BE2C (cell line): Measurements from ENCODE around the gene NTN3.
"Not testable (repeated sequence)": the region's sequence is repeated elsewhere in the genome, so short reads cannot be mapped to it uniquely, and the experiment has no call there.

Experiments
- DNase-seq: peaks from one replicate; pipeline ENCODE4 v3.0.0-alpha.2; 2020
- H3K27me3 ChIP-seq: fragments of 250-450 bp; sonication (Bioruptor Pico); 2 replicates; pipeline ENCODE4 v1.5.1; 2020; ENCODE audit warnings: mild to moderate bottlenecking
- H3K36me3 ChIP-seq: fragments of 250-450 bp; sonication (Bioruptor Pico); 2 replicates; pipeline ENCODE4 v1.5.1; 2020; ENCODE audit warnings: mild to moderate bottlenecking
- H3K4me1 ChIP-seq: fragments of 250-450 bp; sonication (Bioruptor Pico); 2 replicates; pipeline ENCODE4 v1.5.1; 2020
- H3K4me3 ChIP-seq: 2 replicates; pipeline ENCODE4 v1.5.1; 2011; ENCODE audit warnings: low read depth, low read length
- H3K9me3 ChIP-seq: fragments of 250-450 bp; sonication (Bioruptor Pico); 2 replicates; pipeline ENCODE4 v1.5.1; 2020
- TF ChIP-seq, protein P1 (sequence below): IDR thresholded peaks from 2 replicates; pipeline ENCODE4 v1.5.1; 2012; ENCODE audit warnings: mild to moderate bottlenecking, low read depth, low read length

Gene NTN3

DNA sequence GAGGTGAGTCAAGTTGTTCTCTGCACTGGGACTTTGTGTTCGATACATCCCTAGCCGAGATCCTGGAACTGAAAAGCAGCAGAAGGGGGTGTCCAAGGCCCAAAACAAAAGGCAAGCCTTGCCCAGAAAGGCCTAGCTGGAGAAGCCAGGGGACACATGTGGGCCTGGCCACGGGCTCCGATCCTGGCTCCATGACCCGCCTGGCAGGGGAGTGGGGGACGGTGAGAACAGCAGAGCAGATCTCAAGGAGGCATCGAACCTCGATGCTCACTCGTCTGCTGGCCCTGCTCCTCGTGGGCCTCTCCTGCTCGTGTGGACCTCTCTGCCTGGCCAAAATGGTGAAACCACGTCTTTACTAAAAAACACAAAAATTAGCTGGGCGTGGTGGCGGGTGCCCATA lies 33.0 kb upstream of the NTN3 start:
- TF ChIP-seq, protein P1, sequence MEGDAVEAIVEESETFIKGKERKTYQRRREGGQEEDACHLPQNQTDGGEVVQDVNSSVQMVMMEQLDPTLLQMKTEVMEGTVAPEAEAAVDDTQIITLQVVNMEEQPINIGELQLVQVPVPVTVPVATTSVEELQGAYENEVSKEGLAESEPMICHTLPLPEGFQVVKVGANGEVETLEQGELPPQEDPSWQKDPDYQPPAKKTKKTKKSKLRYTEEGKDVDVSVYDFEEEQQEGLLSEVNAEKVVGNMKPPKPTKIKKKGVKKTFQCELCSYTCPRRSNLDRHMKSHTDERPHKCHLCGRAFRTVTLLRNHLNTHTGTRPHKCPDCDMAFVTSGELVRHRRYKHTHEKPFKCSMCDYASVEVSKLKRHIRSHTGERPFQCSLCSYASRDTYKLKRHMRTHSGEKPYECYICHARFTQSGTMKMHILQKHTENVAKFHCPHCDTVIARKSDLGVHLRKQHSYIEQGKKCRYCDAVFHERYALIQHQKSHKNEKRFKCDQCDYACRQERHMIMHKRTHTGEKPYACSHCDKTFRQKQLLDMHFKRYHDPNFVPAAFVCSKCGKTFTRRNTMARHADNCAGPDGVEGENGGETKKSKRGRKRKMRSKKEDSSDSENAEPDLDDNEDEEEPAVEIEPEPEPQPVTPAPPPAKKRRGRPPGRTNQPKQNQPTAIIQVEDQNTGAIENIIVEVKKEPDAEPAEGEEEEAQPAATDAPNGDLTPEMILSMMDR = no peak
- H3K9me3 ChIP-seq = no peaks in the 10 kb centered on the region
- no peak overlapping the region for H3K4me3 ChIP-seq
- H3K36me3 ChIP-seq = peaks cover 78% of the 10 kb centered on the region
- H3K4me1 ChIP-seq = no peaks in the 10 kb centered on the region
- no peak for DNase-seq
- no peaks in the 10 kb centered on the region for H3K27me3 ChIP-seq

DNA sequence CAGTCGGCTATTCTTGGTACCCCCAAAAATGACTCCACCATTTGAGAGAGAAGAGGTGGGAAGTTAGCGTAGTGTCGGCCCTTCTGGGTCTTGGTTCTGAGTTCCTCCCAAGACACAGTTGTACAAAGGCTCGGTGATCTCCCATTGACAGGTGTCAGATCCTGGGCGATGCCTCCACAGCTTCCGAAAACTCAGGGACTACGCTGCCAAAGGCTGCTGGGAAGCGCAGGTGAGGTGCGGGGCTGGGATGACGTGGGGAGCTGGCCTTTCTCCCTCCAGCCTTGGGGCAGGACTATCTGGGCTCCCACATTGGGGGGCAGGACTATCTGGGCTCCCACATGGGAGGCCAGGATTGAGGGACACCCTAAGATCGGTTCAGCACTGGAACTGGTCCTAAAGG lies 31.5 kb upstream of the NTN3 start:
- peaks cover 74% of the 10 kb centered on the region for H3K36me3 ChIP-seq
- TF ChIP-seq, protein P1 = no peak
- H3K9me3 ChIP-seq = no peaks in the 10 kb centered on the region
- no peak overlapping the region for H3K4me3 ChIP-seq
- no peaks in the 10 kb centered on the region for H3K27me3 ChIP-seq
- no peaks in the 10 kb centered on the region for H3K4me1 ChIP-seq
- no peak for DNase-seq

DNA sequence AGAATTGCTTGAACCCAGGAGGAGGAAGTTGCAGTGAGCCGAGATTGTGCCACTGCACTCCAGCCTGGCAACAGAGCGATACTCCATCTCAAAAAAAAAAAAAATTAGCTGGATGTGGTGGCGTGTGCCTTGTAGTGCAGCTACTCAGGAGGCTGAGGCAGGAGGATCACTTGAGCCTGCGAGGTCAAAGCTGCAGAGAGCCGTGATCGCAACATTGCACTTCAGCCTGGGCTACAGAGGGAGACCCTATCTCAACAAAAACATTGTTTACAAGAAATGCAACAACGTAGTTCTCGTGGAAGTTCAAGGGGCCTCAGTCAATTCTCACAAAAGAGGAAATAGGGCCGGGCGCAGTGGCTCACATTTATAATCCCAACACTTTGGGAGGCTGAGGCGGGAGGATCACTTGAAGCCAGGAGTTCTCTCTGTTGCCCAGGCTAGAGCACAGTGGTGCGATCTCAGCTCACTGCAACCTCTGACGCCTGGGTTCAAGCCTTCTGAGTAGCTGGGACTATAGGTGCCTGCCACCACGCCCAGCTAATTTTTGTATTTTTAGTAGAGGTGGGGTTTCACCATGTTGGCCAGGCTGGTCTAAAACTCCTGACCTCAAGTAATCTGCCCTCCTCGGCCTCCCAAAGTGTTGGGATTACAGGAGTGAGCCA lies 29.8 kb upstream of the NTN3 start:
- peaks cover 80% of the 10 kb centered on the region for H3K36me3 ChIP-seq
- not testable (repeated sequence) for H3K9me3 ChIP-seq, DNase-seq, H3K4me1 ChIP-seq, H3K4me3 ChIP-seq, H3K27me3 ChIP-seq

DNA sequence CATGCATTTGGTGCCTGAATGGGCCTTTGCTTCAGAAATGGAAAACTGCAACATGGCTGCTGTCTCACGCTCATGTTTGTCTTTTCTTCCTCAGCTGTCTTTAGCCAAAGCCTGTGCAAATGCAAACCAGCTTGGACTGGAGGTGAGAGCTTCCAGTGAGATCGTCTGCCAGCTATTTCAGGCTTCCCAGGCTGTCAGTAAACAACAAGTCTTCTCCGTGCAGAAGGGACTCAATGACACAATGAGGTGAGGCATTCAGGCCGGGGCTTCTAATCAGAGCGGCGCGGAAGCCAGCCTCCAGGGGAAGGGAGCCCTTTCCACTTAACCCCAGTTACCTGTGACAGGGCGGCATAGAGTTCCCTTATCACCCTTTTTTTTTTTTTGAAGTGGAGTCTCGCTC lies 27.5 kb upstream of the NTN3 start:
- no peak for DNase-seq
- peaks cover 78% of the 10 kb centered on the region for H3K36me3 ChIP-seq
- TF ChIP-seq, protein P1 = no peak

DNA sequence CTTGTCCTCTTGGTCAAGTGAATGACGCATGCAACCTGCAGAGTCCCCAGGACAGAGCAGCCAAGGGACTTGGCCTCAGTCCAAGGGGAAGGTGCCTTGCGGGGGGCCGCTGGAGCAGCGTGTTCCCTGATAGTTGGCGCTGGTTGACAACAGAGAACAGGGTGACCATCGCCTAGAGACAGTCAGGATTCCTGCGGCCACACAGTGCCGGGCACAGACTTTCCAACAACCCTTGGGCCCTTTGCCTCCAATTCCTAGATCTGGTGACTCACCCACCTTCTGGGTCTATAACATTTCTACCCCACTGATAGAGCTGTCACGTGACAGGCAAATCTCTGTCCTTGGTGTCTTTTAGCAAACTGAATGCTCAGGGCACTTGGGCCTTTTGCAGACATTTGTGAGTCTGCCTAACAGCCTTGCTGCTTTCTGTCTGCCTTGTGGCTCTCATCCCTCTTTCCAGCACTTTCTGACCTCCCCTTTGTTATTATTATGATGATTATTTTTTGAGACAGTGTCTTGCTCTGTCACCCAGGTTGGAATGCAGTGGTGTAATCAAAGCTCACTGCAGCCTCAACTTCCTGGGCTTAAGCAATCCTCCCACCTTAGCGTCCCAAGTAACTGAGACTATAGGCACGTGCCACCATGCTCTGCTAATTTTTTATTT lies 23.0 kb upstream of the NTN3 start:
- Histone ChIP-seq H3K4me1 (no peaks in the 10 kb centered on the region), H3K4me3 (no peak overlapping the region), H3K27me3 (no peaks in the 10 kb centered on the region), H3K36me3 (peaks cover 90% of the 10 kb centered on the region), H3K9me3 (no peaks in the 10 kb centered on the region)
- no peak for DNase-seq
- TF ChIP-seq, protein P1 = no peak

More for the DNA sequence above, 27.5 kb upstream of the NTN3 start:
- Histone ChIP-seq H3K4me3 (no peak overlapping the region), H3K9me3 (no peaks in the 10 kb centered on the region), H3K27me3 (no peaks in the 10 kb centered on the region), H3K4me1 (no peaks in the 10 kb centered on the region)

DNA sequence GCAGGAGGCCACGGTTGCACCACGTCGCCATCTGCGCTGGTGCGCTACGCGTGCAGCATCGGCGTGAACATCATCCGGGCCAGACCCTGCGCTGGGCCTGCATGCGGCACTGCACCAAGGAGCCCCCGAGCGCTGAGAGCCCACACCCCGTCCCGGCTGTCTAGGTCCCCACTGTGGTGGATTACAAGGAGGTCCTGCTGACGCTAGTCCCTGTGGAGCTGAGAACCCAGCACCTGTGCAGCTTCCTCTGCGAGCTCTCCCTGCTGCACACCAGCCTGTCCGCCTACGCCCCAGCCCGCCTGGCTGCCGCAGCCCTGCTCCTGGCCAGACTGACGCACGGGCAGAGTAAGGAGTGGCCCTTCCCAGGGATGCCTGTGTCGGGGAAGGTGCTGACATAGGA lies 22.0 kb upstream of the NTN3 start:
- Histone ChIP-seq H3K4me3 (no peak overlapping the region), H3K9me3 (no peaks in the 10 kb centered on the region), H3K27me3 (no peaks in the 10 kb centered on the region), H3K36me3 (peaks cover 90% of the 10 kb centered on the region), H3K4me1 (no peaks in the 10 kb centered on the region)
- no peak for DNase-seq
- TF ChIP-seq, protein P1 = no peak
